Activated CD8-positive, alpha-beta memory T cell treated with anti-CD3 and anti-CD28 coated beads for 4 hours (primary cell): Measurements from ENCODE around the gene GRID2.

Experiments used
- DNase-seq, 2 donors: peaks; one replicate each; pipeline ENCODE4 v3.0.0-alpha.2; 2020; ENCODE audit warnings: low read depth in 2 of 2

GRID2 gene

DNA sequence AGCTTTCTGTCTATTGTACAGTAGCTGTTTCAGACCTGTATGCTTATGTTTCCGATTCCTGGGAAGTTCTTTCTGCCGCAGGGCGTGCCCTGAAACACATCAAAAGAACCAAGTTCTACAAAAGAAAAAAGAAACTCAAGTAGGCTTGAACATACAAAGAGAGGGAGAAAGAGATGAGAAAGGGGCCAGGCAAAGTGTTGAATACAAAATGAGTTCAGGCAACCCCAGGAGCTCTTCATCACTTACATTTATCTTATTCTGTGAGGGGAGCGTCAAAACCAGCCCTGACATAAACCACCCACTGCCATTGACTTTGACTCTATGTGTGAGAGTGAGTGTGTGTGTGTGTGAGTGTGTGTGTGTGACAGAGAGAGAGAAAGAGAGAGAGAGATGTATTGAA is 1498.3 kb downstream of the GRID2 start:
- DNase-seq: no peak

DNA sequence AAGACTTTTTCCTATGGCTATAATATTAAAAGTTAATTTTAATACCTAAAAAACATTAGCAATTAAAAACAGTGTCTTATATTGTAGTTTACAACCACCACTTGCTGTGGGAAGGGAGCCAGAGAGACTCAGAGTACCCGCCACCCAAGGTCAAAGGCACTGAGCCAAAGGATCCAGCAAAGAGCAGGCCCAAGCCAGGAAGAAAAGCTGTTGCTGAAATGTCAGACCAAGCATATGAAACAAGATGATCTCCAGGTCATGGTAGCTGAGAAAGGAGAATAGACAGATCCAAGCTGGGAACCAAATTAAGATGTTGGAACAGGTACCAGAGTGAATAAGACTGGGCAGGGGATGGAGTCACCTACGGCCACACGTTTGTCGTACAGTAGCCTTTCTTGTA is 1506.0 kb downstream of the GRID2 start:
- no peak for DNase-seq

DNA sequence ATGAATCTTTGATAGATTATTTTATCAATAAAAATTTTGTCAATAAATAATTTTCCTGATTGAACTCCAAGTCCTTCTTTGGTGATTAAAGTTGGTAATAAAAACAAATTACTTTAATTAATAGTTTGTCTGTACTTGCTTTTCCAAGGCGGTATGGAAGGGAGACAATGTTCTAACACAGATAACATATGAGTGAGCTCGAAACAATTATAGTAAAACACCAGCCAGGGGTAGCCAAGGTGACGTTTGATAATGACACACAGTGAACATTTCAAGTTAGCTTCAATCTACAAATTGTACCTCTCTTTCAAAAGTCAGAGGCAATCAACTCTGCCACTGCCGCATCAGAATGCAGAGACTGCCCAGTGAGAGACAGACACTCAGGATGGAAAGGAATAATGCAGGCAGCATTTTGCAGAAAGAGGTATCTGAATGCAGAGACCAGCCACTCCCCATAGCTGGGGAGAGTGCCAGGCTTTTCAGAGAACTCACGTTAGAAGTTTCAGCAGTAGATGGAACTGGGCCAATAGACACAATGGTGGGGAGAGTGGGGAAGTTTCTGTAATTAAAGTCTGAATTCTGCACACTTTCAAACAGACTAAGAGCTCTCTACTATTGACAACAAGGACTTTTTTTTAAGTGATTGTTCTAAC is 1506.7 kb downstream of the GRID2 start:
- DNase-seq: no peak

DNA sequence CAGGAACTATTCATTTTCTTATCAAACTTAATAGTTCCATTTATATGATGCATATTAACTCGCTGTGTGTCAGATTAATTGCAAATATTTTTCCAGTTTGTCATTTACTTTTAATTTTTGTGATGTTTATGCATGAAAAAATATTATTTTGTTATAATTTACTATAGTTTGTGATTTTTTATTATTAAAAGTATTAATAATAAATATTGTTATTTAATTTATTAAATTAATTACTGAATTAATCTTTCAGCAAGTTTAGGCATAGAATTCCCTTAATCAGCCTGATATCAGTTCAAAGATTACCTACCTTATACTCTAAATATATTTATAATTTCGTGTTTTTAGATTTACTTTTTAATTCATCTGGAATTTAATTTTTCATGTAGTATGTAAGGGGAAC is 1509.3 kb downstream of the GRID2 start:
- DNase-seq: no peak

DNA sequence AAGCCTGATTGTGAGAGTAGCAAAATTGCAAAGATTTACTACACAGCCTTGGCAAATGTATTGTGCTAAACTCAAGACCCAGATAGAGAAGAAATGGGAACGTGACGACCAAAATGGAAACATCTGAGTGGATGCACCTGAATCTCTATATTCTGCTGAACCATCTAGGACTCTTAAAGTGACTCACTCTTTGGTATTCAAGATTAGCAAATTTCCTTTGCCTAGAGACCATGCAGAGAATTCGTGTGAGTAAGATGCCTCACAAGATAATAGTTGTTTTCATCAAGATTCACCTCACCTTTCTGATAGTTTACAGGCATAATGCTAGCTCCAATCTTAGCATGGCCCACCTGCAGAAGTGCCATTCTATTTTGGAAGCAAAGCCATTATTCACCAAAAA is 1510.4 kb downstream of the GRID2 start:
- DNase-seq: no peak

DNA sequence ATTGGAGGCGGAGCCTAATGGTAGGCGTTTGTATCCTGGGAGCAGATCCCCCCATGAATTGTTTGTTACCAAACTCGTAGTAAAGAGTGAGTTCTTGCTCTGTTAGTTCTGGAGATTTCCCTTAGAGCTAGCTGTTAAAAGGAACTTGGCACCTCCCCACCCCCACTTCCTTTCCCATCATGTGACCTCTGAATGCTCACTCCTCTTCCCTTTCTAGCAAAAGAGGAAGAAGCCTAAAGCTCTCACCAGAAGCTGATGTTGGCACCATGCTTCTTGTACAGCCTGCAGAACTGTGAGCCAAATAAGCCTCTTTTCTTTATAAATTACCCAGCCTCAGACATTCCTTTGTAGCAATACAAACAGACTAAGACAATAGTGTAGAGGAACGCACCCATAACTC is 1511.0 kb downstream of the GRID2 start:
- DNase-seq: no peak
